Mesenchymal stem cell (in vitro differentiated cells and primary cell): ENCODE results near the gene NPHP4.

Experiments
- DNase-seq: peaks from one replicate; pipeline ENCODE4 v3.0.0-alpha.2; 2013
- H2AFZ ChIP-seq: one replicate; pipeline ENCODE4 v1.6.1; 2013; ENCODE audit warnings: low read depth, mild to moderate bottlenecking, control low read depth, inconsistent platforms, low read length, moderate library complexity
- H2AK5ac ChIP-seq: 2 replicates; pipeline ENCODE4 v1.6.1; 2013; ENCODE audit warnings: low read length, moderate library complexity, mild to moderate bottlenecking, inconsistent platforms; ENCODE audit not compliant: severe bottlenecking
- H2BK120ac ChIP-seq: one replicate; pipeline ENCODE4 v1.6.1; 2013; ENCODE audit warnings: low read depth, mild to moderate bottlenecking, inconsistent platforms, low read length, moderate library complexity
- H2BK12ac ChIP-seq, 2 experiments: one replicate each; pipeline ENCODE4 v1.6.1; 2013; ENCODE audit warnings: inconsistent platforms in 2 of 2, low read length in 2 of 2, mild to moderate bottlenecking in 2 of 2, moderate library complexity in 2 of 2, control low read depth in 1 of 2
- H2BK15ac ChIP-seq: one replicate; pipeline ENCODE4 v1.6.1; 2013; ENCODE audit warnings: mild to moderate bottlenecking, low read depth, inconsistent platforms; ENCODE audit not compliant: poor library complexity, severe bottlenecking
- H2BK5ac ChIP-seq: 2 replicates; pipeline ENCODE4 v1.6.1; 2013; ENCODE audit warnings: low read depth, mild to moderate bottlenecking, low read length, control low read depth, inconsistent platforms; ENCODE audit not compliant: poor library complexity, severe bottlenecking
- H3K14ac ChIP-seq, 2 experiments: one replicate each; pipeline ENCODE4 v1.6.1; 2013; ENCODE audit warnings: inconsistent platforms in 2 of 2, low read length in 2 of 2, control low read depth in 1 of 2, mild to moderate bottlenecking in 1 of 2, moderate library complexity in 1 of 2
- H3K18ac ChIP-seq, 2 experiments: one replicate each; pipeline ENCODE4 v1.6.1; 2013; ENCODE audit warnings: inconsistent platforms in 2 of 2, low read length in 2 of 2, control low read depth in 1 of 2, low read depth in 1 of 2, mild to moderate bottlenecking in 1 of 2
- H3K23ac ChIP-seq, 2 experiments: one replicate each; pipeline ENCODE4 v1.6.1; 2013; ENCODE audit warnings: inconsistent platforms in 2 of 2, low read length in 2 of 2, mild to moderate bottlenecking in 2 of 2, moderate library complexity in 2 of 2, control low read depth in 1 of 2
- H3K27ac ChIP-seq: 2 replicates; pipeline ENCODE4 v1.5.1; 2013; ENCODE audit warnings: mild to moderate bottlenecking, moderate library complexity, low read length, control low read depth, inconsistent platforms; ENCODE audit not compliant: poor library complexity, severe bottlenecking
- H3K27me3 ChIP-seq, 2 experiments: 2 replicates each; pipeline versions ENCODE4 v1.6.1 to v1.7.0; 2013; ENCODE audit warnings: low read length in 2 of 2, mild to moderate bottlenecking in 2 of 2, moderate library complexity in 2 of 2, control low read depth in 1 of 2, inconsistent platforms in 1 of 2; ENCODE audit not compliant: control insufficient read depth in 1 of 2, insufficient read depth in 1 of 2
- H3K36me3 ChIP-seq, 2 experiments: 2 replicates each; pipeline versions ENCODE4 v1.6.1 to v1.7.0; 2013; ENCODE audit warnings: low read length in 2 of 2, control low read depth in 1 of 2, inconsistent platforms in 1 of 2, low read depth in 1 of 2, mild to moderate bottlenecking in 1 of 2; ENCODE audit not compliant: insufficient read depth in 2 of 2, control insufficient read depth in 1 of 2
- H3K4ac ChIP-seq, 2 experiments: one replicate each; pipeline ENCODE4 v1.6.1; 2013; ENCODE audit warnings: inconsistent platforms in 2 of 2, low read length in 2 of 2, mild to moderate bottlenecking in 2 of 2, moderate library complexity in 2 of 2, control low read depth in 1 of 2, low read depth in 1 of 2
- H3K4me1 ChIP-seq: 2 replicates; pipeline ENCODE4 v1.6.1; 2013; ENCODE audit warnings: low read depth, low read length, control low read depth; ENCODE audit not compliant: control insufficient read depth, insufficient read depth
- H3K4me2 ChIP-seq: 2 replicates; pipeline ENCODE4 v1.6.1; 2013; ENCODE audit warnings: low read length, mild to moderate bottlenecking, inconsistent platforms; ENCODE audit not compliant: poor library complexity, severe bottlenecking
- H3K4me3 ChIP-seq, 2 experiments: 2 replicates each; pipeline versions ENCODE4 v1.5.1 to v1.7.0; 2013; ENCODE audit warnings: low read length in 2 of 2, mild to moderate bottlenecking in 2 of 2, control low read depth in 1 of 2, low read depth in 1 of 2; ENCODE audit not compliant: insufficient read depth in 1 of 2
- H3K79me1 ChIP-seq: replicated peaks from 2 replicates; pipeline ENCODE4 v1.6.1; 2013; ENCODE audit warnings: mild to moderate bottlenecking, control low read depth, low read length, inconsistent platforms; ENCODE audit not compliant: poor library complexity, severe bottlenecking
- H3K9ac ChIP-seq: 2 replicates; pipeline ENCODE4 v1.7.0; 2013; ENCODE audit warnings: mild to moderate bottlenecking, low read length, moderate library complexity
- H3K9me3 ChIP-seq: 2 replicates; pipeline ENCODE4 v1.7.0; 2013; ENCODE audit warnings: mild to moderate bottlenecking, low read length; ENCODE audit not compliant: control insufficient read depth
- H4K8ac ChIP-seq: one replicate; pipeline ENCODE4 v1.6.1; 2013; ENCODE audit warnings: inconsistent platforms, mild to moderate bottlenecking, low read length, moderate library complexity
- H4K91ac ChIP-seq: one replicate; pipeline ENCODE4 v1.6.1; 2013; ENCODE audit warnings: mild to moderate bottlenecking, low read length, inconsistent platforms
- WGBS: methylation state at CpG from one replicate; pipeline ENCODE4 v1.1.7; 2013; ENCODE audit warnings: mixed read lengths; 5-methylcytosine and 5-hydroxymethylcytosine counted together

The NPHP4 gene

DNA sequence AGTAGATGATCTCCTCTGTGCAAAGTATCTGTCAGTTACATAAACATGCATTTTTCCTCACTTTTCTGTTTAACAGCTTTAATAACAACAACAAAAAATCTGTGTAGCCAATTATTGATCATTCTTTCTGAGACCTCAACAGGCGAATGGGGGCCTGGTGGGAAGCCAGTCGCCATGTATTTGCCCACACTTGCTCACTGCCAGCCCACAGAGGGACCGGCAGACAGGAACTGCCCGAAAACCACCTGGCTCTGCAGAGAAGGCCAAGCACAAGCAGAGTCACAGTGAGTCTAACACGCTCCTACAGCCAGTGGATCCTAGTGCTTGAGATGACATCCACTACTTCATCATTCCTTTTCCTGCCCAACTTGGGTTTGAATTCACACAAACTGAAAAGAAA lies 56.1 kb downstream of the NPHP4 start:
- H2AFZ ChIP-seq = no peak overlapping the region
- no peak overlapping the region for H3K27ac ChIP-seq
- H3K4me2 ChIP-seq = no peak overlapping the region
- no peak overlapping the region for H3K14ac ChIP-seq
- H3K4ac ChIP-seq = no peak overlapping the region
- H3K9ac ChIP-seq = no peak overlapping the region
- H4K91ac ChIP-seq = no peak overlapping the region
- H3K27me3 ChIP-seq = no peaks in the 10 kb centered on the region
- no peak overlapping the region for H4K8ac ChIP-seq
- H3K18ac ChIP-seq = no peak overlapping the region
- no peak for DNase-seq
- no peak overlapping the region for H2BK5ac ChIP-seq
- H2AK5ac ChIP-seq = no peak overlapping the region
- peaks cover 22 to 27% of the 10 kb centered on the region in 2 experiments for H3K36me3 ChIP-seq
- no peak overlapping the region for H2BK15ac ChIP-seq
- H2BK12ac ChIP-seq = no peak overlapping the region
- H3K79me1 ChIP-seq = peaks cover 3% of the 10 kb centered on the region
- H3K9me3 ChIP-seq = no peaks in the 10 kb centered on the region
- peaks cover 17% of the 10 kb centered on the region for H3K4me1 ChIP-seq
- 94% methylated on average over 5 of the region's 5 CpGs for WGBS
- H2BK120ac ChIP-seq = no peak overlapping the region
- no peak overlapping the region for H3K4me3 ChIP-seq
- no peak overlapping the region for H3K23ac ChIP-seq

GRCh38 chr1:5935026-5935425 lies 57.2 kb downstream of the NPHP4 start:
- no peak overlapping the region for H2BK120ac ChIP-seq
- DNase-seq = no peak
- 97% methylated on average over 6 of the region's 6 CpGs for WGBS

GRCh38 chr1:5934058-5934884 lies 58.0 kb downstream of the NPHP4 start:
- Histone ChIP-seq H2AK5ac (no peak overlapping the region), H3K23ac (no peak overlapping the region), H2BK15ac (no peak overlapping the region), H2BK5ac (no peak overlapping the region), H4K91ac (peak overlapping the region; percentile 35), H2BK120ac (no peak overlapping the region), H3K9me3 (no peaks in the 10 kb centered on the region), H3K4me2 (no peak overlapping the region), H3K4me1 (peaks cover 14% of the 10 kb centered on the region), H4K8ac (no peak overlapping the region), H3K27ac (no peak overlapping the region), H3K79me1 (no peaks in the 10 kb centered on the region), H3K14ac (no peak overlapping the region), H3K4ac (no peak overlapping the region), H3K27me3 (no peaks in the 10 kb centered on the region), H3K9ac (no peak overlapping the region), H3K4me3 (no peak overlapping the region), H3K18ac (no peak overlapping the region), H2AFZ (no peak overlapping the region), H2BK12ac (no peak overlapping the region), H3K36me3 (peaks cover 25 to 32% of the 10 kb centered on the region in 2 experiments)
- 95% methylated on average over 20 of the region's 20 CpGs for WGBS
- no peak for DNase-seq

More at GRCh38 chr1:5935026-5935425, 57.2 kb downstream of the NPHP4 start:
- Histone ChIP-seq H3K4ac (no peak overlapping the region), H3K9me3 (no peaks in the 10 kb centered on the region), H3K23ac (no peak overlapping the region), H3K4me1 (peaks cover 17% of the 10 kb centered on the region), H2AK5ac (no peak overlapping the region), H2AFZ (no peak overlapping the region), H2BK5ac (no peak overlapping the region), H3K18ac (no peak overlapping the region), H2BK15ac (no peak overlapping the region), H3K4me3 (no peak overlapping the region), H3K4me2 (no peak overlapping the region), H4K8ac (no peak overlapping the region), H2BK12ac (no peak overlapping the region), H3K9ac (no peak overlapping the region), H3K36me3 (peaks cover 26 to 32% of the 10 kb centered on the region in 2 experiments), H3K14ac (no peak overlapping the region), H3K27ac (no peak overlapping the region), H3K79me1 (peaks cover under 1% of the 10 kb centered on the region), H4K91ac (no peak overlapping the region), H3K27me3 (no peaks in the 10 kb centered on the region)

GRCh38 chr1:5933676-5934057 lies 58.6 kb downstream of the NPHP4 start:
- H3K18ac ChIP-seq = no peak overlapping the region
- no peak overlapping the region for H4K91ac ChIP-seq
- no peaks in the 10 kb centered on the region for H3K79me1 ChIP-seq
- no peaks in the 10 kb centered on the region for H3K9me3 ChIP-seq
- no peak overlapping the region for H2BK12ac ChIP-seq
- no peak overlapping the region for H3K4me2 ChIP-seq
- no peak overlapping the region for H2BK5ac ChIP-seq
- H3K9ac ChIP-seq = no peak overlapping the region
- no peak overlapping the region for H2AFZ ChIP-seq
- no peak overlapping the region for H4K8ac ChIP-seq
- H2AK5ac ChIP-seq = no peak overlapping the region
- H3K14ac ChIP-seq = no peak overlapping the region
- H3K36me3 ChIP-seq = peaks cover 25 to 32% of the 10 kb centered on the region in 2 experiments
- H2BK15ac ChIP-seq = no peak overlapping the region
- no peak overlapping the region for H3K27ac ChIP-seq
- H3K4me3 ChIP-seq = no peak overlapping the region
- no peaks in the 10 kb centered on the region for H3K27me3 ChIP-seq
- H3K23ac ChIP-seq = no peak overlapping the region
- 92% methylated on average over 7 of the region's 7 CpGs for WGBS
- H2BK120ac ChIP-seq = no peak overlapping the region
- peaks cover 13% of the 10 kb centered on the region for H3K4me1 ChIP-seq
- H3K4ac ChIP-seq = no peak overlapping the region
- peak; percentile 7 for DNase-seq
